ENCODE results near the gene PTAFR. TPM values are rescaled to one million over a fixed set of nuclear protein-coding genes. Genes with fewer than 3 reads are reported as not detected.

The PTAFR gene
- polyA plus RNA-seq, 1 donor (not counting 4 experiments of a cell fraction or from before 2014, with no cell fraction given) = 19.6 TPM

GRCh38 chr1:28199328-28200233 lies 23.1 kb upstream of the PTAFR start:
- dilution Hi-C loops (cut with MboI; ENCODE audit: extremely low pct_ligation_motif_present, low sequenced_read_pairs) = no loop called here
- H3K4me1 ChIP-seq (ENCODE audit: control insufficient read depth, extremely low read depth, insufficient read depth, low read length) = peaks cover 26% of the 10 kb centered on the region
- H3K4me3 ChIP-seq (ENCODE audit: control insufficient read depth in 2 of 3, extremely low read depth in 1 of 3, insufficient read depth in 2 of 3, low read depth in 1 of 3, low read length in 3 of 3) = no peak overlapping the region
- no peaks in the 10 kb centered on the region for H3K9me3 ChIP-seq (ENCODE audit: control insufficient read depth, low read depth, low read length)
- DNase-seq (ENCODE audit: low read depth, low spot score) = no peak
- no peak overlapping the region for H3K4me2 ChIP-seq (ENCODE audit: control insufficient read depth, extremely low read depth, insufficient read depth, low read depth, low read length)
- TF ChIP-seq, protein P1, sequence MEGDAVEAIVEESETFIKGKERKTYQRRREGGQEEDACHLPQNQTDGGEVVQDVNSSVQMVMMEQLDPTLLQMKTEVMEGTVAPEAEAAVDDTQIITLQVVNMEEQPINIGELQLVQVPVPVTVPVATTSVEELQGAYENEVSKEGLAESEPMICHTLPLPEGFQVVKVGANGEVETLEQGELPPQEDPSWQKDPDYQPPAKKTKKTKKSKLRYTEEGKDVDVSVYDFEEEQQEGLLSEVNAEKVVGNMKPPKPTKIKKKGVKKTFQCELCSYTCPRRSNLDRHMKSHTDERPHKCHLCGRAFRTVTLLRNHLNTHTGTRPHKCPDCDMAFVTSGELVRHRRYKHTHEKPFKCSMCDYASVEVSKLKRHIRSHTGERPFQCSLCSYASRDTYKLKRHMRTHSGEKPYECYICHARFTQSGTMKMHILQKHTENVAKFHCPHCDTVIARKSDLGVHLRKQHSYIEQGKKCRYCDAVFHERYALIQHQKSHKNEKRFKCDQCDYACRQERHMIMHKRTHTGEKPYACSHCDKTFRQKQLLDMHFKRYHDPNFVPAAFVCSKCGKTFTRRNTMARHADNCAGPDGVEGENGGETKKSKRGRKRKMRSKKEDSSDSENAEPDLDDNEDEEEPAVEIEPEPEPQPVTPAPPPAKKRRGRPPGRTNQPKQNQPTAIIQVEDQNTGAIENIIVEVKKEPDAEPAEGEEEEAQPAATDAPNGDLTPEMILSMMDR (optimal IDR thresholded peaks at IDR 0.05 in 1 of 3, IDR thresholded peaks at IDR 0.05 in 1 of 3, conservative IDR thresholded peaks at IDR 0.05 in 1 of 3; ENCODE audit: extremely low read depth in 1 of 3, insufficient read depth in 2 of 3, low read length in 3 of 3) = no peak
- no peak for TF ChIP-seq EZH2 (IDR thresholded peaks at IDR 0.05; ENCODE audit: low read length)
- H3K27ac ChIP-seq (ENCODE audit: control insufficient read depth, insufficient read depth, low read length) = no peak overlapping the region
- H3K9me1 ChIP-seq (ENCODE audit: control insufficient read depth, extremely low read depth, insufficient read depth, low read length) = no peaks in the 10 kb centered on the region
- peaks cover 13 to 23% of the 10 kb centered on the region in 2 experiments for H3K36me3 ChIP-seq (ENCODE audit: control insufficient read depth in 2 of 2, extremely low read depth in 1 of 2, insufficient read depth in 2 of 2, low read length in 2 of 2)
- H3K27me3 ChIP-seq (ENCODE audit: control insufficient read depth, extremely low read depth, insufficient read depth, low read length) = no peaks in the 10 kb centered on the region
- no peak overlapping the region for H2AFZ ChIP-seq (ENCODE audit: control insufficient read depth, low read length)
- H3K9ac ChIP-seq (ENCODE audit: control insufficient read depth, extremely low read depth, insufficient read depth, low read length) = no peak overlapping the region
- no peaks in the 10 kb centered on the region for H4K20me1 ChIP-seq (ENCODE audit: control insufficient read depth, extremely low read depth, insufficient read depth, low read length)
- H3K79me2 ChIP-seq (ENCODE audit: control insufficient read depth, insufficient read depth, low read length) = no peaks in the 10 kb centered on the region
- no peak for FAIRE-seq

DNA sequence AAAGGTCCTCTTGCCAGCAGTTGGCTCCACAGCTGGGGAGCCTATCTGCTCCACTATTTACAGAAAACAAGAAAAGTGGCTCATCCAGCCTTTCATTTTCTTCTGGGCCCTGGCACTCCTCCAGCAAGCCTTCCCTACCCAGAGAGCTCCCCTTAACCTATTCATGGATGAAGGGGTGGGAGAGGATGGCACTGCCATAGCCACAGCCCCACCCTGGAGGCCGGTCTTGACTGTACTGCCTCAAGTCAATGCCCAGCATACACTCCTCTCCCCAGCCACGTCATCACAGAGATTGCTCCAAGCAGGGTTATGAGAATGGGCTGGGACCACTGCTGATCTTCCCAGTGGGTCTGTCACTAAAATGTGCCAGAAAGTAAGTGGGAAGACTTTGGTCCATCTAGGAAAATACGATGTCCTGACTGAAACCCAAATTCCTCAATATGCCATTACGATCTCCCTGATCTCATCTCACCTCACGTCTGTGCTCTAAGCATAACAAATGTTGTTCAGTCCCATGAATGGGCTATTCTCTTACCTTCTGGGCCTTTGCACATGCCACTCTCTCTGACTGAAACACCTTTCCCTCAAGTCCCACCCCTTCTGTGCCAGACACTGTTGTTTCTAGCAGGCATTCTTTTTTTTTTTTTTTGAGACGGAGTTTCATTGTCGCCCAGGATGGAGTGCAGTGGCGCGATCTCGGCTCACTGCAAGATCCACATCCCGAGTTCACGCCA lies 21.4 kb upstream of the PTAFR start:
- TF ChIP-seq EZH2 (IDR thresholded peaks at IDR 0.05; ENCODE audit: low read length) = no peak
- TF ChIP-seq, protein P1 (optimal IDR thresholded peaks at IDR 0.05 in 1 of 3, IDR thresholded peaks at IDR 0.05 in 1 of 3, conservative IDR thresholded peaks at IDR 0.05 in 1 of 3; ENCODE audit: extremely low read depth in 1 of 3, insufficient read depth in 2 of 3, low read length in 3 of 3) = no peak
- FAIRE-seq = no peak
- no peaks in the 10 kb centered on the region for H4K20me1 ChIP-seq (ENCODE audit: control insufficient read depth, extremely low read depth, insufficient read depth, low read length)
- H3K9ac ChIP-seq (ENCODE audit: control insufficient read depth, extremely low read depth, insufficient read depth, low read length) = peak overlapping the region; percentile 14
- H3K4me3 ChIP-seq (ENCODE audit: control insufficient read depth in 2 of 3, extremely low read depth in 1 of 3, insufficient read depth in 2 of 3, low read depth in 1 of 3, low read length in 3 of 3) = peak overlapping the region in 1 of 3 experiments; percentile 21
- H3K36me3 ChIP-seq (ENCODE audit: control insufficient read depth in 2 of 2, extremely low read depth in 1 of 2, insufficient read depth in 2 of 2, low read length in 2 of 2) = peaks cover 3 to 17% of the 10 kb centered on the region in 2 experiments
- no peak overlapping the region for H3K27ac ChIP-seq (ENCODE audit: control insufficient read depth, insufficient read depth, low read length)
- H3K4me2 ChIP-seq (ENCODE audit: control insufficient read depth, extremely low read depth, insufficient read depth, low read depth, low read length) = peak overlapping the region; percentile 43
- peaks cover 42% of the 10 kb centered on the region for H3K4me1 ChIP-seq (ENCODE audit: control insufficient read depth, extremely low read depth, insufficient read depth, low read length)
- no peaks in the 10 kb centered on the region for H3K27me3 ChIP-seq (ENCODE audit: control insufficient read depth, extremely low read depth, insufficient read depth, low read length)
- no peak overlapping the region for H2AFZ ChIP-seq (ENCODE audit: control insufficient read depth, low read length)
- H3K9me1 ChIP-seq (ENCODE audit: control insufficient read depth, extremely low read depth, insufficient read depth, low read length) = no peaks in the 10 kb centered on the region
- no peak for DNase-seq (ENCODE audit: low read depth, low spot score)
- dilution Hi-C loops (cut with MboI; ENCODE audit: extremely low pct_ligation_motif_present, low sequenced_read_pairs) = no loop called here
- H3K79me2 ChIP-seq (ENCODE audit: control insufficient read depth, insufficient read depth, low read length) = no peaks in the 10 kb centered on the region
- no peaks in the 10 kb centered on the region for H3K9me3 ChIP-seq (ENCODE audit: control insufficient read depth, low read depth, low read length)

Measured in keratinocyte (primary cell).